ENCODE results near the gene GLB1L2.
"Not testable (repeated sequence)": the region's sequence is repeated elsewhere in the genome, so short reads cannot be mapped to it uniquely, and the experiment has no call there.

Gene GLB1L2

GRCh38 chr11:134322553-134322952 lies 9.2 kb upstream of the GLB1L2 start:
- DNase-seq = no peak

- DNase-seq = no peak
Measured at GRCh38 chr11:134328433-134328832, 3.4 kb upstream of the GLB1L2 start.

GRCh38 chr11:134330611-134331353 lies 1.0 kb upstream of the GLB1L2 start:
- DNase-seq = peak in 1 of 3 donors; percentile 1

- DNase-seq = peak in 1 of 3 donors; percentile 2
Measured at GRCh38 chr11:134332189-134332631, 422 bp downstream of the GLB1L2 start.

- DNase-seq = no peak
Measured at GRCh38 chr11:134332782-134333181, 994 bp downstream of the GLB1L2 start.

GRCh38 chr11:134333312-134333711 lies 1.5 kb downstream of the GLB1L2 start:
- no peak for DNase-seq

- peak; percentile 59 to 63 (median 62) for DNase-seq
Measured at GRCh38 chr11:134333946-134334345, 2.2 kb downstream of the GLB1L2 start.

GRCh38 chr11:134334796-134335571 lies 3.2 kb downstream of the GLB1L2 start:
- no peak for DNase-seq

GRCh38 chr11:134337051-134337450 lies 5.3 kb downstream of the GLB1L2 start:
- no peak for DNase-seq

GRCh38 chr11:134338068-134338467 lies 6.3 kb downstream of the GLB1L2 start:
- DNase-seq = no peak

- DNase-seq = no peak
Measured at GRCh38 chr11:134338654-134339053, 6.9 kb downstream of the GLB1L2 start.

GRCh38 chr11:134339756-134340155 lies 8.0 kb downstream of the GLB1L2 start:
- no peak for DNase-seq

- no peak for DNase-seq
Measured at GRCh38 chr11:134340354-134340964, 8.7 kb downstream of the GLB1L2 start.

GRCh38 chr11:134341805-134342571 lies 10.2 kb downstream of the GLB1L2 start:
- DNase-seq = no peak

- DNase-seq = no peak
Measured at GRCh38 chr11:134342572-134343340, 11.0 kb downstream of the GLB1L2 start.

GRCh38 chr11:134343646-134344045 lies 11.9 kb downstream of the GLB1L2 start:
- no peak for DNase-seq

- not testable (repeated sequence) for DNase-seq
Measured at GRCh38 chr11:134344497-134345236, 12.9 kb downstream of the GLB1L2 start.

- DNase-seq = no peak
Measured at GRCh38 chr11:134345237-134345550, 13.4 kb downstream of the GLB1L2 start.

- no peak for DNase-seq
Measured at GRCh38 chr11:134346101-134346975, 14.6 kb downstream of the GLB1L2 start.

GRCh38 chr11:134346976-134347350 lies 15.2 kb downstream of the GLB1L2 start:
- no peak for DNase-seq

- DNase-seq = no peak
Measured at GRCh38 chr11:134347441-134347840, 15.7 kb downstream of the GLB1L2 start.
